ENCODE measurements around the gene PDSS2.

The PDSS2 gene

DNA sequence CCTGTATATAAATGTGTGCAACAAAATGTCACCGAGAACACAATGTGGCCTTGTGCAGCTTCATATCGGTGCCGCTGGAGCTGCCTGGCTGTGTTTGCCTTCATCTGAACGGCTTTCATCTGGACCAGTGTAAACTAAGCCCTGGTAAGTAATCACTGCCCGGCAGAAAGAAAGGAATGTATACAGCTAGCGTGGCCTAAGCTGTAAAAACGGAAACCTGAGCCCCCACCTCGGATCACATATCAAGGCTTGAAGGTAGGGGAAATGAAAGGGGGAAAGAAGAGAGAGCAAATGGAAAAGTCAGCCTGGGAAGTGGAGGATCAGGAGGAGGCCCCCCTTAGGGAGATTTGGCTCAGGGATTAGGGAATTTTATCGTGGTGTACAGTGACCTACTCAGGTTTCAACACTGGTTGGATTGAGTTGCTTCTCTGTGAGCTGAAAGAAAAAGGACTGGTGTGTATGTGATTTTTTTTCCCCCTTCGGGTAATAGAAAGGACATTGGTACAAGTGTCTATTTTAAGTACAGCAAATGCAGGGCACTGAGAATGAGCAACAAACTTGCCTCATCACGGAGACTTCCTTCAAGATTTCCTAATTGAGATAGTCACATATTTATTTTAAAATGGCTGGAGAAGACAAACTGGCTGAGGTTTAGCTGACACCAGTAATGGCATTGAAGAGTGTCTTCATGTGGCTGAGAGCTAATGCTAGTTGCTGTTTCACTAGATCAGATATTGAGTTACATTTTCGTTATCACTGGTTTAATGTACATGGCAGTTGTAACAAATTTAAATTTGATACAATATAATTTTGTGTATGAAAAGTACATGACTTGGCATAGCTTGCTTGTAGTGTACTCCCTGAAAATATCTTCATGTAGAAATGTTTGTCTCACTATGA is 34.0 kb upstream of the PDSS2 start:
- no peak for DNase-seq (ENCODE audit: extremely low spot score)
- ChIA-PET POLR2A (no interaction called here), CTCF (interaction anchor here (1.0 to 1.7 kb wide), 6 partner anchors 9 to 223 kb away, joined by 3 to 4 read pairs (median 3); no protein-coding TSS in a partner anchor)
- TF ChIP-seq CTCF (IDR thresholded peaks at IDR 0.05; ENCODE audit: control extremely low read depth, extremely low read depth, low read depth, missing control alignments) = no peak

- POLR2A ChIA-PET = no interaction called here
- no peak for DNase-seq (ENCODE audit: extremely low spot score)
- TF ChIP-seq CTCF (IDR thresholded peaks at IDR 0.05; ENCODE audit: control extremely low read depth, extremely low read depth, low read depth, missing control alignments) = no peak
- CTCF ChIA-PET = interaction anchor here (1.4 to 1.6 kb wide), 4 partner anchors 11 to 375 kb away, joined by 3 read pairs; no protein-coding TSS in a partner anchor
These were observed 32.6 kb upstream of the PDSS2 start for GRCh38 chr6:107491760-107492660.

DNA sequence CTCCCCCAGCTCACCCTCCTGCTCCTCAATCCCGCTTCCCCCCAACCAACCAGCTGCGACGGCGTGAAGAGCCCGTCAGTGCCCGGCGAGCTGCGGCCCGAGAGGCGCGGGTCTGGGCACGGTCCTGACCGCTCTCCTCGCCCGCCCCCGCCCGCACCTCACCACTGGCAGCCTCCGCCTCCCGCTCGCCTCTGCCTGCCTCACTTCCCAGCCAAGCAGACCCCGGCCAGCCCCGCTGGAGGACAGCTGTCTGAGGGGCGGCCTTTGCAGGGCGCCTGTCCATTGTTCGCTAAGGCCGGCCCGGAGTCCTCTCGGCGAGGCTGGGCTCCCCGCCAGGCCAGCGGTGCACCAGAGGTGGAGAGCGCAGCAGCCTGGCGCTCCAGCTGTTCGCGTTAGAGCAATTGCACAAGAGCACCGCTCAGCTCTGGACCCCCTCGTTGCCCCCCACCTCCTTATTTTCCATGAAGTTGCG is 31.8 kb upstream of the PDSS2 start:
- POLR2A ChIA-PET = no interaction called here
- no peak for TF ChIP-seq CTCF (IDR thresholded peaks at IDR 0.05; ENCODE audit: control extremely low read depth, extremely low read depth, low read depth, missing control alignments)
- peak; percentile 27 for DNase-seq (ENCODE audit: extremely low spot score)
- CTCF ChIA-PET = interaction anchor here (1.4 to 1.5 kb wide), 2 partner anchors 32 to 375 kb away, joined by 3 read pairs; partner anchors contain the start of gene PDSS2

GRCh38 chr6:107490566-107491137 is 31.3 kb upstream of the PDSS2 start:
- POLR2A ChIA-PET = no interaction called here
- peak; percentile 20 for DNase-seq (ENCODE audit: extremely low spot score)
- no peak for TF ChIP-seq CTCF (IDR thresholded peaks at IDR 0.05; ENCODE audit: control extremely low read depth, extremely low read depth, low read depth, missing control alignments)
- CTCF ChIA-PET = interaction anchor here (1.4 to 1.5 kb wide), 2 partner anchors 31 to 376 kb away, joined by 3 read pairs; partner anchors contain the start of gene PDSS2

DNA sequence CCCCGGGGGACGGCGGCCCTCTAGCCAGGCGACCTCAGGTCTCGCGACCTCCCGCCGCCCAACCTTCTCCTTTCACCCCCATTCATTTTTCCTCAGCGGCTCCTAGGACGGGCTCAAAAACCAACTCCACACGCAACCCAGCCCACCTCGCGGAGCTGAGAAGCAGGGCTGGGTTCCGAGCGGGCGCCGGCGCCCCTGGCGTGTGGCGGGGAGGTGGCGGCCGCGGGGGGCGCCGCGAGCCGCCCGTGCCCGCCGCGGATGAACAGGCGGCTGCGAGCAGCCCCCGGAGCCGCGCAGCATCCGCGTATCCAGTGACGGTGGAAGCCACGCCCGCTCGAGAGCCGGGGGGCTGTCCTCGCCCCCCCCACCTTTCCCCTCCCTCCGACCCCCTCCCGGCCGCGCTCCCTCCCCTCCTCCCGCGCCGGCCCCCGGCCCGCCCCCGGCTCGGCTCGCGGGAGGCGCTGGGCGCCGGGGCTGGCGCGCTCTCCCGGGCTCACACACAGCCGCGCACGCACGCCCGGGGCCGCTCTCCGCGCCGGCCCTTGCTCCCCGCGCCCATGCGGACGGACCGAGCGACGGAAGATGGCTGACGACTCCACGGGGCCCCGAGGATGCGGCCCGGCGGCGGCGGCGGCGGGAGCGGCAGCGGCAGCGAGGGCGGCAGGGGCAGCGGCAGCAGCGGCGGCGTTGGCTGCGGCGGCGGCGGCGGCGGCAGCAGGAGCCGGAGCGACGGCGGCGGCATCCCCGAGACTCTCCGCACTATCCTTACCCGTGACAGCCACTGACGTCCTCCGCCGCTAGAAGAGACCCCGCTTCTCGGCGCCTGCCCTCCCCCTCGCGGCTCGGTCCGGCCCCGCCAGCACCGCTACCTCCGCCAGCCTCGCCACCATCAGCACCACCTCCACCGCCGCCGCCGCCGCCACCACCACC is 30.5 kb upstream of the PDSS2 start, which contains the start of gene SOBP:
Gene SOBP (plus strand): TSS at position 482 of the 930 bp plus-strand sequence. CDS start 500 bp downstream, outside the sequence.
- CTCF ChIA-PET = interaction anchor here (1.2 to 1.6 kb wide), 4 partner anchors 21 to 149 kb away, joined by 3 to 4 read pairs (median 3); partner anchors contain the start of gene PDSS2
- POLR2A ChIA-PET = no interaction called here
- DNase-seq (ENCODE audit: extremely low spot score) = peak; percentile 45

More for the DNA sequence above, 30.5 kb upstream of the PDSS2 start, which contains the start of gene SOBP:
- TF ChIP-seq CTCF (IDR thresholded peaks at IDR 0.05; ENCODE audit: control extremely low read depth, extremely low read depth, low read depth, missing control alignments) = no peak

All from GM10248 (cell line).